Inflammatory macrophage treated with lipopolysaccharide for 4 hours (primary cell): ENCODE results near the gene ZNF367.

ENCODE experiments used
- DNase-seq: peaks from one replicate; pipeline ENCODE4 v3.0.0-alpha.2; 2020

The ZNF367 gene

GRCh38 chr9:96436456-96437126, 18.4 kb upstream of the ZNF367 start:
- DNase-seq = no peak

GRCh38 chr9:96436063-96436455, 17.9 kb upstream of the ZNF367 start:
- no peak for DNase-seq

DNA sequence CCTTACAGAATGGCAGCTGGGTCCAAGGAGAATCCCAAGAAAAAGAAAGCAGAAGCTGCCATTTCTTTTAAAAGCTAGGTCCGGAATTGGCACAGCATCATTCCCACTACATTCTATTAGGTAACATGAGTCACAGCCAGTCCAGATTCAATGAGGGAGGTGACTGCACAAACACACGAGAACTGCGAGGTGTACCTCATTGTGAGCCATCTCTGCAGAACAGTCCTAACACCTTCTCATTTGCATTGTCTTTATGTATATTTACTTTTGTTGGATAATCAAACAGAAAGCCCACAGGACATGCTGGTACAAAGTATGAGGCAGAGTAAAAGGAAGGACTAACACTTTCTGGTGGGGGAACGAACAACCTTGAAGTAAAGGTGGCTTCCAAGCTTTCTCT, 17.2 kb upstream of the ZNF367 start:
- DNase-seq = no peak

DNA sequence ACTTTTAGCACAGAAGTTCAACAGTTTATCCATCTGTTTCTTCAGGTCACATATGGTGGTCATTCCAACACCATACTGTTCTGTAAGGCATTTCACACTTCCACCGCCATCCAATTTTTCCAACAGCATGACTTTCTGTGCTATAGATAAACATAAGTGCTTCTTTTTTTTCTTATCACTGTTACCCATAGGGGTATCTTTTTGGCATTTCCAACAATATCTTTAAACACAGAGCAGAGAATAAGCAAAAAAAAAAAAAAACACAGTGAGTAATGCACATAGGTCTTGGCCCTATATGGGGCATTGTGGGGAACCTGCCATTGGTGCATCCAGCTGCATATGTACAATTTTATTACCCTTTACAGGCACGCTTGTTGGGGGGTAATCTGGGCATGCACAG, 12.2 kb upstream of the ZNF367 start:
- no peak for DNase-seq

- DNase-seq = no peak
These were observed 11.6 kb upstream of the ZNF367 start for GRCh38 chr9:96429732-96430131.

DNA sequence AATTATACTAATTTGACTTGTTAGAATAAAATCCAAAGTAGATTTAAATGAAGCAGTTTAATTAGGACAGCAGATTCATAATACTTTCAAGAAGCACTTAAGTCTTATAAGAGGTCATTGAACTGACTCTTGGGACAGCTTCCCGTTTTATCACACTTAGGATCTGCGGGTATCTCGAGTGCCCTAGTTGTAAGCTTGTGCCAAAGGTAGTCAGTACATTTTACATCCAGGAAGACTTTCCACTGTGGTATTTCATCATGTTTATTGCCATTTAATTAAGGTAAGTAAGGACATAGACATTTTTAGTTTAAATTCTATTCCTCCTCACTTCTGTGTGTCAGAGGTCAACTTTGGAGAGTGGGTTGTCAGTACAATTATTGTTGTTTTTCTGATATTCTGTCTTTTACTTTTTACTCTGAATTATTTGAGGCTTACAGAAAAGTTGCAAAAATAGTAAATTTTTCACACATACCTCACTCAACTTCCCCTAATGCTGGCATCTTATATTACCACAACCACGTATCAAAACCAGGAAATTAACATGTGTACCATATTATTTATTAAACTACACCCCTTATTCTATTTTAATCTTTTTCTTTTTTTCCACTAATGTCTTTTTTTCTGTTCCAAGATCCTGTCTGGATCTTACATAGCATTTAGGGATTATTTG, 7.5 kb upstream of the ZNF367 start:
- no peak for DNase-seq

DNA sequence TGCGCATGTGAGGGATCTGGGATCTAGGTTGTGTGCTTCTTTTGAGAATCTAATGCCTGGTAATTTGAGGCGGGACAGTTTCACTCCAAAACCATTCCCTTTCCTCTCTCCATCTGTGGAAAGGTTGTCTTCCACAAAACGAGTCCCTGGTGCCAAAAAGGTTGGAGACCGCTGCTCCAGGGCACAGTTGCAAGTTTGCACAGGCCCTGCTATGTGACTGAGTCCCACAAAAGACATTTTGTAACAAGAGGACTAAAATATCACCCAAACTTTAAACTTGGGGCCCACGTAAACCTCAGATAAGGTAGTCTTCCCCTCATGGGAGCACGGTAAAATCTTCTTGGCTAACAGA, 5.8 kb upstream of the ZNF367 start:
- DNase-seq = no peak

- DNase-seq = no peak
These were observed 5.3 kb upstream of the ZNF367 start for GRCh38 chr9:96423322-96423984.

DNA sequence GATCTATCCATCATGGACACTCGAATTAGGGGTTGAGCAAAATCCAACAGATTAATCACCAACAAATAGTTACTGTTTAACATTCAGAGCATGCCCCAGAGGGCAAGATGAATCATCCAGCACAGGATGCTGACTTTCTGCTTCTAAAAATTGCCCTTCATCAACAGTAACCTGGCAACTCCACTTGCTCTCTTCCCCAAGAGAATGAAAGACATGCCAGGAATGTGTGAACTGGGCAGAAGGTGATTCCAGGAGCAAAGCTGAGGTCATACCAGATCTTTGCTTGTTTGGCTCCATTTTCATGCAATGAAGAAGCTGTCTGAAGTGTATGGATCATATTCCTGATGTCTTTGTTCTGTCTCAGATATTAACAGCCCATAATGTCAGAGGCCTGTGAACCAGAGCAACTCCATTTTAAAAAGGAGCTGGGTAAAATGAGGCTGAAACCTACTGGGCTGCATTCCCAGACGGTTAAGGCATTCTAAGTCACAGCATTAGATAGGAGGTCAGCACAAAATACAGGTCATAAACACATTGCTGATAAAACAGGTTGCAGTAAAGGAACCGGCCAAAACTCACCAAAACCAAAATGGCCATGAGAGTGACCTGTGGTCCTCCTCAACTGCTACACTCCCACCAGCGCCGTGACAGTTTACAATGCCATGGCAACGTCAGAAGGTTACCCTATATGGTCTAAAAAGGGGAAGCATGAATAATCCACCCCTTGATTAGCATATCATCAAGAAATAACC, 2.5 kb upstream of the ZNF367 start:
- DNase-seq = peak; percentile 59

GRCh38 chr9:96419691-96419969, 1.5 kb upstream of the ZNF367 start:
- DNase-seq = no peak

DNA sequence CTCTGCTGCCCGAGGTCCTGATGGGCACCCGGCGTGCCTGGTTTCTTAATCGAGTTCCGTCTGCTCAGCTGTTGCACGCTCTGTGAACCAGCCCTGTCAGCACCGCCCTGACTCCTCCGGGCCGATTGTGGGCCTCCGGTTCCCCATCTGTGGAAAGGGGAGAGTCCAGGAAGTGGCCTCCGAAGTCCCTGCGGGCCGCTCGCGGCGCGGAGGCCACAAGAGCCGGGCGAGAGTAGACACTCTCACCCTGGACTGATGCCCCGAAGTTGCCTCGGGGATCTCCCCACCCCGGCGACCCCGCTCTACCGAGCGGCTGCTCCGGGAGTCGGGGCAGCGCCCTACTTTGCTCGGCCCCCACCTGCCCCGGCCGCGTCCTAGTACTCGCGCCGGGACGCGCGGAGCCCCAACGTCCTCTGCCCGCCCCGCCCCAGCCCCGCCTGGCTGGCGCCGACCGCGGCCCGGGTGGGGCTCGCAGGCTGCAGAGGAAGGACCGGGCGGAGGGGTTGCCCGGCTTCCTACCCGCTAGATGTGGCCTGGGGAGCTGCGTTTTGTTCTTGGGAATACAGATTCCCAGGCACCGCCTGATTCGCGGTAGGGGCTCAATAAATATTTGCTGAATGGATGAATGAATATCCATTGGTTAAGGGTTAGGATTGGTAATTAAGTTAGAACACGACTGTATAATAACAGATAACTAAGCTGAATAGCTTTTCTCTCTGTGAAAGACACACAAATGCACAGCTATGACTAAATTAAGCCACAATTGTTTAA, 935 bp upstream of the ZNF367 start:
- DNase-seq = peak; percentile 76

- no peak for DNase-seq
These were observed 498 bp downstream of the ZNF367 start for GRCh38 chr9:96417661-96418082.

DNA sequence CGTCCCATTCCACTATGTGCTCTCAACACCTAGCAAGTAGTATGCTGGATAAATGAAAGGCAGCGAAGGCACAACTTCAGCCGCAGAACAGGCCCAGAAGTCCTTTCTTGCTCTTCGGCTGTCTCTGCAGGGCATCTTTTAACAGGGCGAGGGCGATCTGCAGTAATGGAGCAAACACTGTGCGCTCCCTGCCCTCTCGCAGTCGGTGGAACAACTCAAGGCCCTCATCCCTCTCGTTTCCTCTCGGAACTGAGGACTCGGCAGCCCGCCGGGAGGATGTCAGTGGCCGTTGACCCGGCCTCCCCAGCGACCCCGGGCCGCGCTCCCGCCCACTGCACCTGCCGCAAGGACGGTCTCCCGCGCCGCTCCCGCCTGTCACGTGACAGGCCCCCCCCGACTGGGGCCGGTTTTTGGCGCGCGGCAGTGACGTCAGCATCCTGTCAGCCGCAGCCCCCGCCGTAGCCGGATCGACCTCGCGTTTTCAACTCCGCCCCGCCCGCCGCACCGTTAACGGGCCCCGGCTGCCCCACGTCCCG, 1.1 kb downstream of the ZNF367 start:
- DNase-seq = peak; percentile 79

GRCh38 chr9:96413302-96414221, 4.6 kb downstream of the ZNF367 start:
- DNase-seq = peak; percentile 70

DNA sequence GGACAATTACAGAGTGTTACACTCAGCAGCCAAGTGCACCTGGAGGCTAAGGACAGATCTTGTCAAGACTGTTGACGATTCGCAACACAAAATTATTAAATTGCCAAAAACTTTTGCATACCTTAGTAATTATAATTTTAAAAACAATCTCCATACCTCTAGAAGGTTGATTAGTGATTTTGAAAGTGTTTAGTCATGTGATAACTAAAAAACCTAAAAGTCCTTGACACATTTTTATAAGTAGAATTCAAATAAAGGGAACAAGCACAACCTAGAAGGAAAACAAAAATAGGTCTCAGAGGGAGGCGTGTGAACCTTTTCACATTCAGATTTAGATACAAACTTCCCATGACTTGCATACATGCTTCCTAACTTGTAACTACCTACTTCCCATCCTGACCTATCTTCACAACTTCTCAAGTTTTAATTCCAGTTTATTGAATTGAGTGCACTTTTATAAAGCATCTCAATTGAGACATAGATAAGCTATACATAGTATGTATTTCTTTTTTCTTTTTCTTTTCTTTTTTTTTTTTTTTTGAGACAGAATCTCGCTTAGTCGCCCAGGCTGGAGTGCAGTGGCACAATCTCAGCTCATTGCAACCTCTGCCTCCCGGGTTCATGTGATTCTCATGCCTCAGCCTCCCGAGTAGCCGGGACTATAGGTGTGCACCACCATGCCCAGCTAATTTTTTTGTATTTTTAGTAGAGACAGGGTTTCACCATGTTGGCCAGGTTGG, 5.8 kb downstream of the ZNF367 start:
- DNase-seq = no peak

DNA sequence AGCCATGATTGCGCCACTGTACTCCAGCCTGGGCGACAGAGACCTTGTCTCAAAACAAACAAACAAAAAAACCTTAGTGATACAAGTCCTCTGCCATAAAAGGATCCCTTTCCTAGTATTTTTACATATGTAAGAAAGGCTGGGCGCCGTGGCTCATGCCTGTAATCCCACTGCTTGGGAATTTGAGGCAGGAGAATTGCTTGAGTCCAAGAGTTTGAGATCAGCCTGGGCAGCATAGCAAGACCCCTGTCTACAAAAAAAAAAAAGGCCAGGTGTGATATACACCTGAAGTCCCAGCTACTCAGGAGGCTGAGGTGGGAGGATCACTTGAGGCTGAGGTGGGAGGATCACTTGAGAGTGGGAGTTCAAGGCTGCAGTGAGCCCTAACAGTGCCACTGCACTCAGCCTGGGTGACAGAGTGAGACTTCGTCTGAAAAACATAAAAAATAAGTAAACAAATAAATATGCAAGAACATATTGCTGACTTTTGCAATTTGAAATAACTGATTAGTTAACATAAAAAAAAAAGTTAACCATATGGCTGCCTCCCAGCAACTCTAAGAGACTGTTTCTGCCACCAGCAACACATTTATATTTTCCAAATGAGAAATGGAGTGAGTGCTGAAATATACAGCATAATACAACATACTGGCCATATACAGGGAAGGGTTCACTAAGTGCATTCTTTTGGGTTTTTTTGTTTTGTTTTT, 6.9 kb downstream of the ZNF367 start:
- no peak for DNase-seq

GRCh38 chr9:96408409-96409280, 9.5 kb downstream of the ZNF367 start:
- no peak for DNase-seq

DNA sequence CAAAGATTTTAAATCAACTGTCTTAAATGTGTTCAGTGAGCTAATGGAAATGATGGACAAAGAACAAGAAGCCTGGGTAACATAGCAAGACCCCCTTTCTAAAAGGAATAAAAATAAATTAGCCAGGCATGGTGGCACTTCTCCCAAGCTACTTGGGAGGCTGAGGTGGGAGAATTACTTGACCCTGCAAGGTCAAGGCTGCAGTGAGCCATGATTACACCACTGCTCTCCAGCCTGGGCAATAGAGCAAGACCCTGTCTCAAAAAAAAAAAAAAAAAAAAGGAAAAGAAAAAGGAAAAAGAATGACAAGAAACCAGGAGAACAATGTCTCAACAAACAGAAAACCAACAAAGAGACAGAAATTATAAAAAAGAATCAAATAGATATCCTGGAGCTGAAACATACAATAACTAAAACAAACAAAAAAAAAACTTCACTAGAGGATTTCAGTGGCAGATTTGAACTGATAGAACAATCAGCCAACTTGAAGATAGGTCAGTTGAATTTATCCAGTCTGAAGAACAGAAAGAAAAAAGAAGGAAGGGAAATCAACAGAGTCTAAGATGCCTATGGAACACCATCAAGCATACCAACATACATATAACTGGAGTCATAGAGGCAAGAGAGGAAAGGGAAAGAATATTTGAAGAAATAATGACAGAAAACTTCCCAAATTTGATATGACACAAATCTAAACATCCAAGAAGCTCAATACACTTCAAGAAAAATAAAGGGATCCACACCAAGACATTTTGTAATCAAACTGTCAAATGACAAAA, 17.8 kb downstream of the ZNF367 start:
- no peak for DNase-seq

DNA sequence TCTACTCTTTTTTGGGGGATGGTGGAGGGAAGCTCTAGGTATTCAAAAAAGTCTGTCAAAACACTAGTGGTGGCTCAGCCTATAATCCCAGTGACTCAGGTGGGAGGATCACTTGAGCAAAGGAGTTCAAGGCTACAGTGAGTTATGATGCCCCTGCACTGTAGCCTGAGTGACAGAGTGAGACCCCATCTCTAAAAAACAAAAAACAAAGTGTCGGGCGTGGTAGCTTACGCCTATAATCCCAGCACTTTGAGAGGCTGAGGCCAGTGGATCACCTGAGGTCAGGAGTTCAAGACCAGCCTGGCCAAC, 18.9 kb downstream of the ZNF367 start:
- DNase-seq = no peak
